ENCODE data around the gene CTNNA2. TPM values are rescaled to one million over a fixed set of nuclear protein-coding genes. Genes with fewer than 3 reads are reported as not detected.
A peak's percentile ranks its signal among the peaks of the same experiment; 100 is the strongest.

The CTNNA2 gene
- total and polyA plus RNA-seq, 9 of the 15 experiments (the other 6 are each of a cell fraction or from before 2014, with no cell fraction given) = 0.03 to 0.40 (median 0.15) TPM

GRCh38 chr2:80380736-80381135, 867.9 kb downstream of the CTNNA2 start:
- FAIRE-seq (no peak), ATAC-seq (peak; percentile 58), DNase-seq (ENCODE audit: extremely low read depth in 1 of 4, low spot score in 3 of 4) (no peak)
- CTCF ChIA-PET (ENCODE audit: low intra/inter-chr PET ratio) = no interaction called here
- intact Hi-C loops (cut with micrococcal nuclease) = loop anchor here (5.0 kb wide), 1 partner anchor 53 kb away; no protein-coding TSS in a partner anchor
- 55% methylated on average over 3 of the region's 3 CpGs for WGBS (ENCODE audit: insufficient coverage, low coverage, missing lambda C conversion rate)
- Histone ChIP-seq H3K9me3 (replicated peaks; ENCODE audit: control insufficient read depth, insufficient read depth, low read depth, low read length) (no peaks in the 10 kb centered on the region), H3K9me1 (ENCODE audit: control insufficient read depth, insufficient read depth, low read length) (no peaks in the 10 kb centered on the region), H3K4me2 (ENCODE audit: insufficient read depth, low read length) (no peak overlapping the region), H3K79me2 (ENCODE audit: control insufficient read depth, insufficient read depth, low read length) (no peaks in the 10 kb centered on the region), H3K27ac (ENCODE audit: extremely low read depth, low read depth, low read length) (no peak overlapping the region), H4K20me1 (replicated peaks; ENCODE audit: control insufficient read depth, insufficient read depth, low read length) (no peaks in the 10 kb centered on the region), H2AFZ (ENCODE audit: low read depth, low read length) (peak overlapping the region; percentile 43), H3K27me3 (ENCODE audit: control insufficient read depth in 2 of 2, insufficient read depth in 2 of 2, low read length in 2 of 2) (no peaks in the 10 kb centered on the region), H3K4me1 (replicated peaks in 1 of 2; ENCODE audit: control insufficient read depth in 2 of 2, insufficient read depth in 2 of 2, low read length in 2 of 2) (peaks cover 0 to 16% of the 10 kb centered on the region in 2 experiments; a peak in 2 of 5 replicates), H3K36me3 (ENCODE audit: control insufficient read depth, insufficient read depth, low read length) (no peaks in the 10 kb centered on the region), H3K4me3 (no peak overlapping the region), H3K9ac (ENCODE audit: insufficient read depth in 1 of 2, low read depth in 2 of 2, low read length in 2 of 2) (no peak overlapping the region)
- no TSS peak for BruUV-seq (replicated peaks)
- POLR2A ChIA-PET = no interaction called here
- TF ChIP-seq ZNF274 (IDR thresholded peaks at IDR 0.05; ENCODE audit: borderline replicate concordance, low read depth, low read length) = no peak
- no peak for TF ChIP-seq TAF7 (tag; IDR thresholded peaks at IDR 0.05)
- TF ChIP-seq ZNF217 (CRISPR knock-in tag; IDR thresholded peaks at IDR 0.05) = no peak
- no peak for TF ChIP-seq CBFA2T2 (conservative IDR thresholded peaks at IDR 0.05)
- no peak for TF ChIP-seq SMARCE1 (IDR thresholded peaks at IDR 0.05)
- TF ChIP-seq ATF3 (IDR thresholded peaks at IDR 0.05) = no peak
- TF ChIP-seq ATF3 (CRISPR knock-in tag; conservative IDR thresholded peaks at IDR 0.05) = no peak
- TF ChIP-seq CBX1 (IDR thresholded peaks at IDR 0.05; ENCODE audit: low read depth) = no peak
- in situ Hi-C loops (cut with MboI) = no loop called here

Data from K562 (cell line).